GM18867 (cell line): ENCODE results near the gene EEFSEC.
"Not testable (repeated sequence)": the region's sequence is repeated elsewhere in the genome, so short reads cannot be mapped to it uniquely, and the experiment has no call there.

Source experiments
- ATAC-seq: cut with Tn5 transposase; IDR thresholded peaks from one replicate; pipeline ENCODE4 v1.9.1; 2021; ENCODE audit warnings: mild to moderate bottlenecking, moderate library complexity; ENCODE audit not compliant: unreplicated experiment

EEFSEC gene

GRCh38 chr3:128151758-128152274 is 1.5 kb upstream of the EEFSEC start:
- ATAC-seq, result no peak

GRCh38 chr3:128152419-128153155 is 694 bp upstream of the EEFSEC start:
- no peak for ATAC-seq

- ATAC-seq, result not testable (repeated sequence)
Measured at GRCh38 chr3:128154354-128154753, 1.1 kb downstream of the EEFSEC start.

GRCh38 chr3:128155616-128156360 is 2.5 kb downstream of the EEFSEC start:
- ATAC-seq, result no peak

GRCh38 chr3:128160661-128161060 is 7.4 kb downstream of the EEFSEC start:
- no peak for ATAC-seq

- ATAC-seq, result no peak
Measured at GRCh38 chr3:128163432-128163831, 10.2 kb downstream of the EEFSEC start.

GRCh38 chr3:128166971-128167453 is 13.7 kb downstream of the EEFSEC start:
- ATAC-seq, result no peak

- no peak for ATAC-seq
Measured at GRCh38 chr3:128167646-128167972, 14.3 kb downstream of the EEFSEC start.

GRCh38 chr3:128167973-128168674 is 14.8 kb downstream of the EEFSEC start:
- no peak for ATAC-seq

GRCh38 chr3:128168836-128169235 is 15.6 kb downstream of the EEFSEC start:
- no peak for ATAC-seq

- no peak for ATAC-seq
Measured at GRCh38 chr3:128170866-128171516, 17.7 kb downstream of the EEFSEC start.

- ATAC-seq, result no peak
Measured at GRCh38 chr3:128173200-128173599, 19.9 kb downstream of the EEFSEC start.

- ATAC-seq, result no peak
Measured at GRCh38 chr3:128173849-128174248, 20.6 kb downstream of the EEFSEC start.

GRCh38 chr3:128174675-128175590 is 21.7 kb downstream of the EEFSEC start:
- ATAC-seq, result no peak

GRCh38 chr3:128175768-128176167 is 22.5 kb downstream of the EEFSEC start:
- no peak for ATAC-seq

GRCh38 chr3:128176276-128176833 is 23.1 kb downstream of the EEFSEC start:
- no peak for ATAC-seq

- no peak for ATAC-seq
Measured at GRCh38 chr3:128177865-128178264, 24.6 kb downstream of the EEFSEC start.

- ATAC-seq, result no peak
Measured at GRCh38 chr3:128178782-128179483, 25.7 kb downstream of the EEFSEC start.

- no peak for ATAC-seq
Measured at GRCh38 chr3:128179484-128179819, 26.2 kb downstream of the EEFSEC start.
